Posterior vena cava (tissue), 2 donors: Measurements from ENCODE around the gene NOX5. TPM values are rescaled to one million over a fixed set of nuclear protein-coding genes. Genes with fewer than 3 reads are reported as not detected.
"Not testable (repeated sequence)": the region's sequence is repeated elsewhere in the genome, so short reads cannot be mapped to it uniquely, and the experiment has no call there.

Source experiments
- DNase-seq: peaks from one replicate; pipeline ENCODE4 v3.0.0-alpha.2; 2020; ENCODE audit warnings: low spot score
- intact Hi-C, 2 donors: fragments of 100-400 bp; cut with DNase I; formaldehyde crosslinking; loops; one replicate each; pipeline versions ENCODE4 v1.14.1 to v1.14.2; 2022 to 2023
- total RNA-seq, 2 donors: library from RNA; stranded (reverse); fragmentation: NEBNext Ultra II Directional; extraction: Animal tissue kit (Norgen Biotek cat#: 25700); gene quantifications; one replicate each; pipeline ENCODE4 v1.2.1, GENCODE V29; 2021
- donor health status: DM: yes; HTN: yes; CAD: no.
- donor health status: DM: yes; HTN: yes; CAD: no.

Gene NOX5
- total RNA-seq, 2 donors from 2014 or later: 0.09 to 0.10 TPM

DNA sequence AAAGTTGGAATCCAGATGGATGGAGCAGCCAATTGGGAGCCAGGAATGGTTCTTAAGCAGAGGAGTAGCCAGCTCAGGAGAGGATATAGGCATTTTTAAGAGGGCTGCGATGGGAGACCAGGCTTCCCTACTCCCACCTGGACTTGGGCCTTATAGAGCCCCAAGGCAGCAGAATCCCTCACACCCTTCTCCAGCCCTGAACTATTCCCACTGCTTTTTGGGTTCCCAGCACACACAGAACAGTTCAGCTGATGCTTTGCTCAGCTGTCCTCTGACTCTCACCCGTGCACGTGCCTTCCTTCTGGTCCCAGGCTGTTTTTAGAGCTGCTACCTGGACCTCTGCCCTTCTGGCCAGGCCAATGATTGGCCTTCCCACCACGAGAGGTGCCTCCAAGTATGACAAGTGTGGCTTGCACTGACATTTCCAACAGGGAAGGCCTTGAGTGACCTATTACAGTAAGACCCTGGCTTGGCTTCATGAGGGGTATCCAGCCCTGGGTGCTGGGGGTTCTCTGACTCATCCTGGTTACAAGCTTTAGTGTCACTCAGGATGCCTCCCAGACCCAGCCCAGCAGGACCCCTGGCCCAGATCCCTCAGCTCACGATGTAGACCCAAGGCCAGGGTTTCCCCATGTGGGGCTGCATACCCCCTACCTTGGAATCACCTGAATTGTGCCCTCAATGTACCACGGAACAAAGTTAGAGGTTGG is 25.2 kb downstream of the NOX5 start:
- DNase-seq: no peak
- intact Hi-C loops: no loop called here

DNA sequence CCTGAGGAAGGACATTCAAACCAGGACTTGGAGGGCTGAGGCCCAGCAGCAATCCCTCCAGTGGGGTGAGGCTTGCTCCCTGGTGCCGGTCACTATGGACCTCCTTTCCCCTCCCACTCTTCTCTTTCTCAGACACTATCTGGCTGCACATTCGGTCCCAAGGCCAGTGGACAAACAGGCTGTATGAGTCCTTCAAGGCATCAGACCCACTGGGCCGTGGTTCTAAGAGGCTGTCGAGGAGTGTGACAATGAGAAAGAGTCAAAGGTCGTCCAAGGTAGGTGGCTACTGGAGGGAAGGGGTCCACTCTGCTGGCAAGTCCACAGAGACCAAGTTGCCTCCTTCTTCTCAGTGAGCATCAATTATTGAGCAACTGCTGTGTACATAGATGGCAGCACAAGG is 28.0 kb downstream of the NOX5 start:
- DNase-seq: no peak
- intact Hi-C loops: no loop called here

DNA sequence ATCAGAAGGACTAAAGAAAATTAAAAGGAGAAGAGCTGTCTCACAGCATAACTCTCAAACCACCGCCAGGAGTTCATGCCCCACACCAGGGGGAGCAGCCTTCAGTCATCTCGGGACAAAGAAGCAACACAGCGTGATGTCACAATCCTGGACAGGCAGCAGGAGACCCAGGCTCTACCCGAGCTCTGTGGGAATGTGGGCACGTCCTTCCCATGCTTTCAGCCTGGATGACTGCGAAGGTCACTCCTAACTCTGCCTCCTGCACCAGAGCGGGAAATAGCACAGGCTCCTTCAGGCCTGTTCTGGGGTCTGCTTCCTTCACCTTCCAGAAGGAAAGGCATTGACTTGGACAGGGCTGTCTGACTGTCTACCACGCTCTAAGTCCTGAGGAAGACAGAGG is 31.3 kb downstream of the NOX5 start:
- no peak for DNase-seq
- intact Hi-C loops: no loop called here

DNA sequence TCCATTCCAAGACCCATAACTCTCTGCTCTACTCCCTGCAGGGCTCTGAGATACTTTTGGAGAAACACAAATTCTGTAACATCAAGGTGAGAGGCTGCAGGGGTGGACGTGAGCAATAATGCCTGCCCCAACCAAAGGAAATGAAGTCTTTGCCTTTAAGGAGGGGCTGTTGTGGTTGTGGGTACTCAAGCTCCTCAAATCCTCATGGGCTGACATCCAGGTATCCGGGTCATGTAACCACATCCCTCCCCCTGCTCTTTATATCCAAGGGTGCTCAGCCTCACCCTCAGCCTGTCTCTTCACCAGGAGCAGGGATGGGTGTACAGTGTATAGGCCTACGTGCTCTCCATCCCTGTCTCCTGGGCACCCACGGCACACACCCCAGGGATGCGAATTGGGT is 32.3 kb downstream of the NOX5 start:
- no peak for DNase-seq

DNA sequence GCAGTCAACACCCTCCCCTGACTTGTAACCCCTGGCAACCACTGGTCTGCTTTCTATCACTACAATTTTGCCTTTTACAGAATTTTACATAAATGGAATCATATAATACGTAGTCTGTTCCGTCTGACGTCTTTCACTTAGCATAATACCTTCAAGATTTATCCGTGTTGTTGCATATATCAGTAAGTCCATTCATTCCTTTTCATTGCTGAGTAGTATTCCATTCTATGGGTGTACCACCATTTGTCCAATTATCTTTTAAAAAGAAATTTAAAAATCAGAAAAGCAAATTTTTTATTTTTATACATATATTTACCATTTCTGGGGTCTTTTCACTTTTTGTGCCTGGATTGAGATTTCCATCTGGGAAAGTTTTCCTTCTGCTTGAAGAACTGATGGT is 35.5 kb downstream of the NOX5 start:
- intact Hi-C loops: loop anchor here in 1 of 2 donors (10.0 kb wide), 1 partner anchor 215 kb away; no protein-coding TSS in a partner anchor
- DNase-seq: no peak

More for the DNA sequence above, 32.3 kb downstream of the NOX5 start:
- intact Hi-C loops: no loop called here

DNA sequence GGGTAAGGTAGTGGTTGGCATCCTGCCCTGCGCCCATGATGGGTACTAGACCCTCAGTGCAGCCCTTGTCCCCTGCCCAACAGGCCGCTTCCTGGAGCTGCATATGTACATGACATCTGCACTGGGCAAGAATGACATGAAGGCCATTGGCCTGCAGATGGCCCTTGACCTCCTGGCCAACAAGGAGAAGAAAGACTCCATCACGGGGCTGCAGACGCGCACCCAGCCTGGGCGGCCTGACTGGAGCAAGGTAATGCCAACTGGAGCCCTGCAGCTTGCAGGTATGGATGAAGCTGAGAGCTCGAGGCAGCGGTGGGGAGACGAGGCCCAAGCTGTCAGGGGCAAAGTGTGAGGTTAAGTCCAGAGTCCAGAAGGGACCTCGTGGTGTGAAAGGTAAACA is 40.8 kb downstream of the NOX5 start:
- no peak for DNase-seq
- intact Hi-C loops: loop anchor here (5.0 to 10.0 kb wide), 3 partner anchors 210 to 337 kb away; no protein-coding TSS in a partner anchor

DNA sequence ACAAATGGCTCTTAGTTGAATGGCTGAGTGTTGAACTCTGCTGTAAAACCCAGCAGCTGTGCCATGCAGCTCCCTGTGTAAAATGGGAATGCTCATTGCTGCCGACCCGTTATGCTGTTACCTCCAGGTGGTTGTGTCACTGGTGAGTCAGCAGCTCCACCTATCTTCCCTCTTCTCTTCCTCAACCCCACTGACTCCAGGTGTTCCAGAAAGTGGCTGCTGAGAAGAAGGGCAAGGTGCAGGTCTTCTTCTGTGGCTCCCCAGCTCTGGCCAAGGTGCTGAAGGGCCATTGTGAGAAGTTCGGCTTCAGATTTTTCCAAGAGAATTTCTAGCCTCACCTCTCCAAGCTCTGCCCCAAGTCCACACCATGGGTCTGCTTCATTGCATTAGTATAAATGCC is 41.9 kb downstream of the NOX5 start:
- no peak for DNase-seq
- intact Hi-C loops: loop anchor here (5.0 to 10.0 kb wide), 3 partner anchors 208 to 336 kb away; no protein-coding TSS in a partner anchor

DNA sequence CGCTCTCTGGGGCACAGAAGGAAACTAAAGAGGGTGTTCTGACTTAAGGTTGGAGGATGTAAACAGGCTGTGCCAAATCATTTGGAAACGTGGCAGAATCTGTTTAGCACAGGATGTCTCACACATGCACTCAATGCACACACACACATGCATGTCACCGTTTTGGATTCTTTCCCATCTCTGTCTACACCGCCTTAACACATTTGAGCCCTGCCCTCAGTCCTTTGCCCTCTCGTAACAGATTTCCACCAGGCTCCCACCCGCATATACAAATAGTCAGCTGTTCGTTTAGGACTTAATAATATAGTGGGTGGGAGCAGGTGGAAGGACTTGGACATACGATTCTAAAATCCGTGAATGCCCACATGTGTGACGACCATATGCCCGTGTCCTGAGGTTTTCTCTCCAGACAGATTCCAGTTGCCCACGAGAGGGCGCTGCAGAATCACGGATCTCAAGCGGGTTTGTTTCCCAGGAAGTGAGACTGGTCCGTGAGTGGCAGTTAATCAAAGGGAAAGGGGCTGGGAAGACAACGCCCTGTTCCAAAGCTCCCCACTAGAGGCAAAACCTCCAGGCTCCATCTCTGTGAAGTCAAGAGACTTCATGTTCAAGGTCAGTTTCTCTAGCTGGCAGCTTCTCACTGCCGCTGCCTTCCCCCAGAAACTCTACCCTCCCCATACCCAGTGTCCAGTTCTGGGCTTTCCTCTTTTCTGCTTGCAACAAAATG is 44.5 kb downstream of the NOX5 start:
- DNase-seq: peak; percentile 95
- intact Hi-C loops: loop anchor here (2.0 to 10.0 kb wide), 4 partner anchors 206 to 336 kb away; no protein-coding TSS in a partner anchor

DNA sequence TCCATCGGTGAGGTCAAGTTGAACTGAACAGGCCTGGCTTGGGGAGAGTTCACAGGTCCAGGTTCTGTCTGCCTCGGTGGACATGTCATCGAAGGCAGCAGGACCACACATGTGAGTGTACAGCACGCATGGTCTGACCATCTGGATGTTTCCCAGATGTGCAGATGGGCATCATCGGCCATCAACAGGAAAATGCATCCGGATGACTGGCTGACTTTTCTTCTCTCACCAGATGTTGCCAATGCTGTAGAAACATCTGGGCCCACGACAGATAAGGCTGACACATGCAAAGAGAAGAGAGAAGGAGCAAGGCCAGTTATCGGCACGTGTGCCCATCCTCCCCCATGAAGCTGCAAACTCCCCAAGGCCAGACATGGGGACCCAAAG is 45.1 kb downstream of the NOX5 start:
- DNase-seq: no peak
- intact Hi-C loops: loop anchor here (2.0 to 10.0 kb wide), 4 partner anchors 205 to 335 kb away; no protein-coding TSS in a partner anchor

DNA sequence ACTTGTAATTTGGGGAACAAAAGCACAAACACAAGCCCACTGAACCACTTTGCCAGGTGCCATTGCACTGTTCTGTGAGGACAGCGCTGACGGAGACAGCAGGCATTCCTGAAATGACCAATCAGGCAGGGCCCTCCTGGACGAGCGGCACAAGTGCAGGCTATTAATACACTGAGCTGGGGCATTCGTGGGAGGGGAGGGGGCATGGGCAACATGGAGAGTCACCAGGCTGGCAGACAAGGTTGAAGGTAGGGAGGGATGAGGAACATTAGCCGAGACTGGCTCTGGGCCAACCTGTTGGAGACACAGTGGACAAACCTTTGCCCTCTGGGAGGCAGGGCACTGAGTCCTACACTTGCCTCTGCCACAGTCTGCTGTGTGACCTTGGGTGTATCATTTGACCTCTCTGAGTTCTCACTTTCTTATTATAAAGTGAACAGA is 45.6 kb downstream of the NOX5 start:
- no peak for DNase-seq
- intact Hi-C loops: no loop called here

DNA sequence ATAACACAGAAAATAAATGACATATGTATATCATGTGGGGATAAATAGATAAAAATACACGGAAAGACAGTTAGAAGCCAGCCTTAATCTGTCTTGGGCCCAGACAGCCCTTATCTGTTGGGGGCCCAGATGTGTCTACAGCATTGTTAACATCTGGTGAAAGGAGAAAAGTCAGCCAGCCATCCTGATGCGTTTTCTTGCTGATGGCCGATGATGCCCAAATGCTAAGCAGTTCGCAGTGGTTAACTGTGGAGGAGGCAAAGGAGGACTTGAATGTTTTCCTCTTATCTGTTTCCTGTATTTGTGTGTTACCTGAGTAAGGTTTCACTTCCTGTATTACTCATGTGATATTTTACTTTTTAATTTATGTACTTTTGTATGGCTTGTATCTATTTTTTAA is 46.2 kb downstream of the NOX5 start:
- intact Hi-C loops: no loop called here

DNA sequence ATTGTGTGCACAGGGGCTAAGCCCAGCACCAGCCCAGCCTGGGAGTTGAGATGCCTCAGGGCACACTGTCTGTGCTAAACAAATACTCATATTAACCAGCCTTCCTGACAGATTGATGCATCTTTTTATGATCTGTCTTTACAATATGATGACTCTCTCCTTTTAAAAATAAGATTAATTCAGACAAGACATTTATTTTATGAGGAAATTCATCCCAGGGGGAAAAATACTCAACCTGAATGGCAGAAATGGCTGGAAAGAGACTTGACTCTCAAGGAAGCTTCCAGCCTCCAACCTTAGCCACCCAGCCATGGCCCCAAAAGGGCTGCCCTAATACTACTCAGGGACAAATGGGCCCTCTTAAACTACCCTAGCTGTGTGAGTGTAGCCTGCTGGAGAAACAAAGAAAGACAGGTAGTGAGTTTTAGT is 46.9 kb downstream of the NOX5 start:
- no peak for DNase-seq
- intact Hi-C loops: no loop called here

More for the DNA sequence above, 46.2 kb downstream of the NOX5 start:
- no peak for DNase-seq

DNA sequence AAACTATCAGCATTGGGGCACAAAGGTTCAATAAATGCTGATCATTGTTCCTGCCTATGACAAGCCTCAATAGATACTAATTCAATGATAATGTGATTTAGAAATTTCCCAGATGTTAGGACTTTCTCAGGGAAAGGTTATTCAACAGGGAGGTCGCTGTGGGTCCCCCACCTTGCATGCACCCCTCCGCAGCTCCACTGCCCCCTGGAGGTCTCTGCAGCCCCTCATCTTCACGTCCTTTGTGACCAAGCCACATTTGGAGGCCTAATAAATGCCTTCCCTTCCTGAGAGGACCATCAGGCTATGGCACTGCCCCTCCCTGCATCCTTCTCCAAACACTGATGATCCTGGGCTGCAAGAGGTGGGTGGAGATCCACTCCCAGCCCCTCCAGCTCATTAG is 50.2 kb downstream of the NOX5 start:
- intact Hi-C loops: no loop called here
- DNase-seq: no peak

DNA sequence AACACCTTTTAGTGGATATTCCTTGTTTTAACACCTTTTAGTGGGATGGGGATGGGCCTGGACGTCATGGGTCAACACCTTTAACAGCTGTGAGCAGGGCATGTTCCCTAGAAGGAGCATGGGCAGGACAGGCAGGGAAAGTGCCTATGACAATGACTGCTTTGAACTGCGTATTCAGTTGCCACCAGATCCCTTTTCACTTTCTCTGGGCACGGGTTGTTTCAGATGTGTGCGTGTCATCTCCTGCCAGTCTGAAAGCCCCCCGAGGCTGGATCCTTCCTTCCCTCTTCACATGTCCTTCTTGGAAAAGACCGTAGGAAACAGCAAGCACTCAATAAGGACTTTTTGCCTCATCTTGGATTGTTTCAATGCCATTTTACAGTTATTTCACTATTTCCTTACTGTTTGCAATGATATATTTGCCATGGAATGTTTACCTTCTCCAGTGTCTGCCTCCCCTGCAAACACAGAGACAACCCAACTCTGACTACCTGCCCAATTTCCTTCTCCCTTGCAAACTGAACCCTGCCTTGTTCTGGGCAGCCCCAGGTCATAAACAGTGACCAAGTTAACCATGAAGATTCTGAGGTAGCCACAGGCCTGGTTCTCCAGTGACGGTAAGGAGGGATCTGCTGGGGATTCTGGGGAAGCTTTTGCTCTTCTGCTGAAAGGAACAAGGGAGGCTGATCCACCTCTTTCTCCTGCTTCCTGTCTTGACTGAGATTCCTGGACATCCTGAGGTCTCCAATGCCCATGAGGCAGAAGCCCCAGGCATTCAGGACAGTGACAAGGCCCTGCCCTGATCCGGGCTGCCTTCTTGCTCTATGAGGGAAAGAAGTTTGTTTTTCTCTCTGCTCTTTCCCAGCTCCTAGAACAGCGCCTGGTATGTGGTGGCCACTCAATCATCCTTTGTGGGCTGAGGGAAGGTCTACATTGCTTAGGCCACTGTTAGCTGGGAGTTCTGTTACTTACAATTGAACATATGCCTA is 51.8 kb downstream of the NOX5 start:
- intact Hi-C loops: no loop called here
- DNase-seq: no peak

DNA sequence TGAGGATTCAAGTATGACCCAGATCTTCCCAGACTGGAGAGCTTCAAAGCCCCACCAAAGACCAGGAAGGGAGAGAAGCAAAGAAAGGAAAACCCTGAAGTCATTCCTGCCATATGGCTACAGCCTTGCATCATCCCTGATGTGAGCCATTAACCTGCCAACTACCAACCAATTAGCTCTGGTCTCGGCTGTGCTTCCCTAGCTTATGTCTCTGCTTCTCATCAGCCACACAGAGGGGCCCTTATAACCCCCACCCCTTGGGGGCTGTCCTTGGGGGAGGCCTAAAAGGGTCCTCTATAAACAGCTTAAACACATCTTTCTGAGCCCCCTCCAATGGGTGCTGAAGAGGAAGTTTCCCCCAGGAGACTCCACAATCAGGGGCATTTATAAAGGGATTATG is 52.8 kb downstream of the NOX5 start:
- DNase-seq: no peak
- intact Hi-C loops: no loop called here

DNA sequence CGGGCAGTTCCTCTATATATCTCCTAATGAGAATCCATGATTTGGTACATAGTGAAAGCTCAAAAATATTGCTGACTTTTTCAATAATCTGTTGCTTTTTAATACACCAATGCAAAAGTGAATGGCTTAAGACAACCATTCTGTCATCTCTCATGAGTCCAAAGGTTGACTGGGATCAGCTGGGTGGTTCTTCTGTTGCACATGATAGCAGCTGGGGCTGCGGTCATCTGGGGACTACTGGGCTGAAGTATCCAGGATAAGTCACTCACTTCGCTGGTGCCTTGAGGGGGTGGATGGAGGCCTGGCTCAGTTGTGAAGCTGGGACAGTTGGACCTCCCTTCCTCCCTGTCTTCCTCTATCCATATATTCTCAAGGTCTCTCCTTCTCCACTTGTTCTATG is 53.7 kb downstream of the NOX5 start:
- no peak for DNase-seq
- intact Hi-C loops: no loop called here

DNA sequence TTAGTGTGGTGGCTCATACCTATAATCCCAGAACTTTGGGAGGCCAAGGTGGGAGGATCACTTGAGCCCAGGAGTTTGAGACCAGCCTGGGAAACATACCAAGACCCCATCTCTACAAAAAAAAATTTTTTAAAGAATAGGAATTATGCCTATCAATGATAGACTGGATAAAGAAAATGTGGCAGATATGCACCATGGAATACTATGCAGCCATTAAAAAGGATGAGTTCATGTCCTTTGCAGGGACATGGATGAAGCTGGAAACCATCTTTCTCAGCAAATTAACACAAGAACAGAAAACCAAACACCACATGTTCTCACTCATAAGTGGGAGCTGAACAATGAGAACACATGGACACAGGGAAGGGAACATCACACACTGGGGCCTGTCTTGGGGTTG is 54.8 kb downstream of the NOX5 start:
- DNase-seq, intact Hi-C loops: not testable (repeated sequence)

DNA sequence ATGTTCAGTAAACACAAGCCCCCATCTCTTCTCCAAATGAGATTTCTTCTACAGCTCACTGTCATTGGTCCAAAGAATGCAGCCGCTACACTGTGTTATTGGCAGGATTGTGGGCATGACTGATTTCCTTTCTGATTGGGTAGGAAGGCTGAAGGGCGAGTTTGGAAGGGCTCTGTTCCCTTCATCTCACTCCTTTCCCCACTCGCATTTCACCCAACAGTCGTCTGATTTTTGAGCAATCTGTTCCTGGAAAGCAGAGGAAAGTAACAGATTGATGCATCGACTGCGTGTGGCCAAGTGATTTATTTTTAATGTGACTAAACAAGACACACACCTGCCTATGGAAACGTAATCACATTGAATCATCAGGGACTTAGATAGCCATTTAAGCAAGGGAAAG is 55.5 kb downstream of the NOX5 start:
- intact Hi-C loops: no loop called here
- no peak for DNase-seq

DNA sequence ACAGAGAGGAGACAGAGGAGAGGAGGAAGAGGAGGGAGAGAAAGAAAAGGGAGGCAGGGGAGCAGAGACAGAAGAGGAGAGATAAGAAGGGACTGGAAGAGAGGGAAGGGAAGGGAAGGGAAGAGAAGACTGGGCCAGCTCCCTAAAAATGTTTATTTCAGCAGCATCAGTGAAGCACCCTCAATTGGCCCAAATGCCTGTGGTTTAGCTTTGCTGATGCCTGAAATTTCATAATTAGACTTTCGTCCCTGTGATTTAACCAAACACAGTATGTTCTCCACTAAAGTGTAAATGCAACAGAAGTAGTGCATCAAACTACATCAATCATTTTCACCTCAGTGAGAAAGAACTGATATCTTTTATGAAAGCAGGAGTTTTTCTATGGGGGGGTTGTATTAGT is 55.9 kb downstream of the NOX5 start:
- DNase-seq: no peak
- intact Hi-C loops: no loop called here
